Stomach (tissue), 4 donors: ENCODE data around the gene NTN1.

Experiments used
- EP300 ChIP-seq: sonication (generic); formaldehyde crosslinking; IDR thresholded peaks from one replicate; pipeline ENCODE4 v1.6.1; 2017; ENCODE audit warnings: antibody characterized with exemption
- POLR2A ChIP-seq, 4 donors: fragments of 450-650 bp; IDR thresholded peaks; one replicate each; pipeline ENCODE4 v1.6.1; 2016; ENCODE audit warnings: antibody characterized with exemption in 4 of 4, control low read depth in 2 of 4, mild to moderate bottlenecking in 1 of 4, moderate library complexity in 1 of 4
- POLR2AphosphoS5 ChIP-seq, 3 donors: sonication (generic); formaldehyde crosslinking; IDR thresholded peaks; one replicate each; pipeline ENCODE4 v1.6.1; 2016; ENCODE audit warnings: antibody characterized with exemption in 3 of 3
- TF ChIP-seq, protein P1 (sequence below), 7 experiments: fragments of 450-650 bp in 4 of 7; fragments of 200-600 bp in 3 of 7; sonication (generic) in 3 of 7; IDR thresholded peaks; one replicate each; pipeline ENCODE4 v1.5.1; 2016 to 2019; ENCODE audit warnings: antibody characterized with exemption in 7 of 7, control low read depth in 2 of 7, mild to moderate bottlenecking in 1 of 7

DNA sequence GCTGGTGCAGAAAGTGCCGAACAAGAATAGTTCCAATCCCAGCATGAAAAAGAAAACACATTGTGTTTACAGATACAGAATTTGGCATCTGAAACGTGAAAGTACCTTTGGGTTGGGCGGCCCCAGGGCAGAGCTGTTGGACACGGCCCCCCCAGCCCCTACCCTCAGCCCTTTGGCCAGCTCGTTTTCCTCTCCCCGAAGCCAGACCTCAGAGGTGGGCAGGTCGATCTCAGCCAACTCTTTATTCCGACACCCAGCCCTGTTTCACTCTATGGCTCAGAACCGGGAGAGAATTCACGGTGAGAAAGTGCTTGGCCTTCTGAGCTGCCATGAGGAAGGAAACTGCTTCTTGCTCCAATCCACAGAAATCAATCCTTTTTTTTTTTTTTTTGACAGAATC is 11.3 kb downstream of the NTN1 start:
- TF ChIP-seq, protein P1, sequence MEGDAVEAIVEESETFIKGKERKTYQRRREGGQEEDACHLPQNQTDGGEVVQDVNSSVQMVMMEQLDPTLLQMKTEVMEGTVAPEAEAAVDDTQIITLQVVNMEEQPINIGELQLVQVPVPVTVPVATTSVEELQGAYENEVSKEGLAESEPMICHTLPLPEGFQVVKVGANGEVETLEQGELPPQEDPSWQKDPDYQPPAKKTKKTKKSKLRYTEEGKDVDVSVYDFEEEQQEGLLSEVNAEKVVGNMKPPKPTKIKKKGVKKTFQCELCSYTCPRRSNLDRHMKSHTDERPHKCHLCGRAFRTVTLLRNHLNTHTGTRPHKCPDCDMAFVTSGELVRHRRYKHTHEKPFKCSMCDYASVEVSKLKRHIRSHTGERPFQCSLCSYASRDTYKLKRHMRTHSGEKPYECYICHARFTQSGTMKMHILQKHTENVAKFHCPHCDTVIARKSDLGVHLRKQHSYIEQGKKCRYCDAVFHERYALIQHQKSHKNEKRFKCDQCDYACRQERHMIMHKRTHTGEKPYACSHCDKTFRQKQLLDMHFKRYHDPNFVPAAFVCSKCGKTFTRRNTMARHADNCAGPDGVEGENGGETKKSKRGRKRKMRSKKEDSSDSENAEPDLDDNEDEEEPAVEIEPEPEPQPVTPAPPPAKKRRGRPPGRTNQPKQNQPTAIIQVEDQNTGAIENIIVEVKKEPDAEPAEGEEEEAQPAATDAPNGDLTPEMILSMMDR (IDR thresholded peaks at IDR 0.05) = no peak
- TF ChIP-seq POLR2A (IDR thresholded peaks at IDR 0.05) (no peak), EP300 (no peak), POLR2AphosphoS5 (IDR thresholded peaks at IDR 0.05) (no peak)
